GM18505 (cell line): ENCODE measurements around the gene ALG5.

Source experiments
- ATAC-seq: cut with Tn5 transposase; IDR thresholded peaks from one replicate; pipeline ENCODE4 v1.9.1; 2021; ENCODE audit not compliant: unreplicated experiment
- POLR2A ChIP-seq: IDR thresholded peaks from 4 replicates; pipeline ENCODE4 v1.6.1; 2011; ENCODE audit warnings: borderline replicate concordance; ENCODE audit not compliant: insufficient read depth, insufficient read length; ENCODE audit errors: extremely low read depth

Gene ALG5

DNA sequence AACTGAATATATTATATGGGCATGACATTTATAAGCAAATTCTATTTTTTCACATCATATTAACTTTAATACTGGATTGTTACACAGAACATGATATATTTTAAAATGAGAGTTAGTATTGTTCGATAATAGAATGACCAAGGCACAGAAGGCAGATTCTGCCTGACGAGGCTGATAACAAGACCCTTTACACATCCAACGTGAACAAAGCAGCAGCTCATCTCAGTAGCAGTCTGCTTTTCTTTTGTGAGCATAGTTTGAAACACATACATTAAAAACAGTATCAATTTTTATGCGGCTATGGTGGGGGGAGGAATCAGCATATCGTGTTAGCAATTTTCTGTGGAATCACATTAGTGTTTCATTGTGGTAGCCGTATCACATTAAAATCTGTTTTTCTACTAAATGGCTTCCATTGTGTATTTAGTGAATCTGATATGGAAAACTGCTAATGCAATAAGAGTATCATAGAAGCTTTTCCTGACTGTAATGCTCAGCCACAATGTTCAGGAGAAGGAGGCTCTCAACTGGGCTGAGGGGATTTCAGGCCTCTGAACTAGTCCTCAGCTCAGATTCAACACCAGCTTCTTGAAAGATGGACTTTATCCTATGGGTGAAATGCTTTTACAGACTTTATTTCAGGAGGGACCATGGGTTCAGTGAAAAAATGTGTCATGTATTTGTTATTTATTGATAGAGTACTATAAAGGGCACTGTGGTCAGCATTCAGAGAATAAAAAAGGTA is 83.1 kb downstream of the ALG5 start:
- no peak for TF ChIP-seq POLR2A
- ATAC-seq, result no peak

DNA sequence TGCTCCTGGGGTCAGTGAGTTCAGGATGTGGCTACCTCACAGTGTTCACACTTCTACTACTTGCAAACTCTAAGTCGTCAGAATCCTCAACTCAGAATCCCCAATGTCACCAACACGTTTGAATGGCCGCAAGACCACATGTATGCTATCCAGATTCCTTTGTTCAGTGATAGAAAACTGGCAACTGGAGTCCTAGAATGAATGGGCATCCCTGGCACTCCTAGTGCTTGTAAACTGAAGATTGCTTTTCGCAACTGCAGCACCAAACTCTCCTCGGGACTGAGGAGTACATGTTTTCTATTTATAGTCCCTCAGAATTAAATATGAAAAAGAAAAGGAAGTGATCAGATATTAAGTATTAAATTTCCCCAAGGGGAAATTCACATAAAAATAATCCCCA is 84.0 kb downstream of the ALG5 start:
- no peak for ATAC-seq
- no peak for TF ChIP-seq POLR2A

DNA sequence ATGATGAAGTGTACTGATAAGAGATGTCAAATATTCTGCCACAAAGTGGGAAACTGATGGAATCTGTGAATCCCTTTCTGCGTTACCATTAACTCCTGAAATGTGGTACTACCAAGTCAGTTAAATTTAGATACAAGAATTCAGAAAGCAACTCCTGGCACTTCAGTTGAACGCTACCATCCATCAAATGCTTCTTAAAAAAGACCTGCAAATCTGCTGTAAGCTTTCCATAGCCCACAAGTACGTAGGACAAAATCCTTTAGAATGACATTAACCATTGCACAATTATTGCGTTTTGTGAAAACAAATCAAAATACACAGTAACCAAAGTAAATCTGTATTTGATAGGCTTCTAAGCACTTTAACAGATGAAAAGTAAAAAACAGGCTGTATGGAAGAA is 84.5 kb downstream of the ALG5 start:
- no peak for TF ChIP-seq POLR2A
- ATAC-seq, result no peak

GRCh38 chr13:36913463-36913862 is 85.7 kb downstream of the ALG5 start:
- no peak for TF ChIP-seq POLR2A
- no peak for ATAC-seq

GRCh38 chr13:36912973-36913372 is 86.2 kb downstream of the ALG5 start:
- ATAC-seq, result no peak
- no peak for TF ChIP-seq POLR2A

DNA sequence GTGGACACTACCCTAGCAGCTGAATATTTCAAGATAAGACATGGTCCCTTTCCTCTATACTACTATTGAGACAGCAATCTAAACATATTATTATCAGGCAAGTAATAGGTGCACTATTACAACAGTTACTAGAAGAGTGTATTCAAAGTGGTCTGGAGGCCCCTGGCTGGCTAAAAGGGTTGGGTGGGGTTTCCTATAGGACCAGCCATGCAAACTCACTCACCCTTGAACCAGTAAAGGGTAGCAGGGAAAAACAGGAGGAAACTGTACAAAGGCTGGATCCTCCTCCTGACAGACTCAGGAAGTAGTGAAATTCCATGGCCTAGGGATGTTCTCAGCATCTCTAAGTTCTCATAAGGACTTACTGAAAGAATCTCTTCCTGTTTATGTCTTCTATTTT is 86.8 kb downstream of the ALG5 start:
- no peak for TF ChIP-seq POLR2A
- ATAC-seq, result no peak

DNA sequence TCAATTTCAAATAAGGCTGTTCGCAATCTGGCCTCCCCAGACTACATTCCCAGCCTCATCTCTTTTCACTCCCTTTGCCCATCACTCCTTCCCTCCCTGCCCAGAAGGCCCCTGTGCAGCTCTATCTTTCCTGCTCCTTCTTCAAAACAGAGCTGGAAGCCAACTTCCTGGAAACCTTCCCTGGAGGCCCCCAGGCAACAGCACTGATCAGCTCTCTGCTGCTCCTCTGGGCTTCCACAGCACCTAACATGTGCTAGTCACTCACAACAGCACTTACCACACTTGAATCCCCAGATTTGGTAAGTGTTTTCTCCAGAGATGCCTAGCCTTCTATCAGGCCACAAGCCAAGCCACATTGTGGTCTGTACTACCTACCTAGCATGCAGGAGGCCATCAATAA is 88.6 kb downstream of the ALG5 start:
- ATAC-seq, result no peak
- no peak for TF ChIP-seq POLR2A

- ATAC-seq, result no peak
- TF ChIP-seq POLR2A, result no peak
Measured at GRCh38 chr13:36907821-36908220, 91.3 kb downstream of the ALG5 start.

- ATAC-seq, result no peak
- no peak for TF ChIP-seq POLR2A
Measured at GRCh38 chr13:36907266-36907665, 91.9 kb downstream of the ALG5 start.

GRCh38 chr13:36905944-36906343 is 93.2 kb downstream of the ALG5 start:
- TF ChIP-seq POLR2A, result no peak
- ATAC-seq, result no peak

DNA sequence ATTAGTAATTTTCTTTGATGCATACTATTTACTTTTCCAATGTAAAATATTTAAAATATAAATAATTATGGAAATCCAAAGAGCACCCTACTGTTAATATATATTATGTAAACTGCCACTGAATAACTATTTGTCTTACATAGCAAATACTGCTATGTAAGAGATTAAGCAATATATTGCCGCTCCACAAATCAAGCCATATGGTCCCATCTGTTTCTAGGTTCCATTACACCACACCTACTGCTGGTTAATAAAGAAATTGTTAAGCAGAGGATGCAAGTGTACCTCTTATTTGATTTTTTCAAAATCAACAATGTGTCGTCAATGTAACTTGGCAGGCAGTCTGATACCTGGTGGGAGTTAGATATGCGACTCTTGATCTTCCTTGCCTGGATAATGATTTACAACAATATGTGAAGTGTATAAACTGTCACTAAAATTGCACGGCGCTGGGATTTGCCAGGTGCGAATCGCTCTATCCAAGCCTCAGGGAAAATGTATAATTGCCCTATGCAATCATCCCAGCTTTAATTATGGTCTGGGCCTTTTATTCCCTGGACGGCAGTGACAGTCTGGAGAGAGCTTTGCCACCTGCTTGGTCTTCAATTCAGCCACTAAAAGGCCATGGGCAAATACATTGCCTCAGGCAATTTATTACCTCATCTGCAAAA is 95.1 kb downstream of the ALG5 start:
- no peak for ATAC-seq

More for the DNA sequence above, 95.1 kb downstream of the ALG5 start:
- TF ChIP-seq POLR2A, result no peak
